ENCODE results near the gene SIGLEC8.
"Not testable (repeated sequence)": the region's sequence is repeated elsewhere in the genome, so short reads cannot be mapped to it uniquely, and the experiment has no call there.

Gene SIGLEC8

DNA sequence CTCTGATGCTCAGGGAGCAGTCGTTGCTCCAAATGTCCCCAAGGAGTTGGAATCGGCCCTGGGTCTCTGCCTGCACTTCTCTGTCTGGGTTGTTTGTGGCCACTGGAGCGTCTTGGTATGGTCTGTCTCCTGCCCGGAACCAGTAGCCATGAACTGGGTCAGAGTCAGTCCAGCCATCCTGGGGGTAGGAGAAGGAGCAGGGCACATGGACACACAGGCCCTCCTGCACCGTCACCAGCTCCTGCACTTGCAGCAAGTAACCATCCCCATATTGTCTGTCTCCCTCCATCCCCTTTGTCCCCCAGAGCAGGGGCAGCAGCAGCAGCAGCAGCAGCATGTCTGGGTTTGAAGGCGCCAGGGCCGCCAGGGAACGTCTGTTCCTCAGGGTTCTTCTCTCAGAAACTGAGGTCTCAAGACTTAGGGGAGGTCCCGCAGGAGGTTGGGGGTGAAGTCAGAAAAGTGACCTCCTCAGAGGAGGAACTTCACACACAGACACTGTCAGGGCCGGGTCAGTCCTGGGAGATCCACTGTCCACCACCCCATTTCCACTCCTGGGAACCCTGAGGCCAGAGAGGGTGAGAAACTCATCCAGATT lies at the start of gene SIGLEC8:
Gene SIGLEC8, minus strand, starts transcription at position 404 of the 595 bp plus-strand sequence. Its CDS starts 67 bp downstream, at position 337.
- DNase-seq (ENCODE audit: low spot score): no peak

DNA sequence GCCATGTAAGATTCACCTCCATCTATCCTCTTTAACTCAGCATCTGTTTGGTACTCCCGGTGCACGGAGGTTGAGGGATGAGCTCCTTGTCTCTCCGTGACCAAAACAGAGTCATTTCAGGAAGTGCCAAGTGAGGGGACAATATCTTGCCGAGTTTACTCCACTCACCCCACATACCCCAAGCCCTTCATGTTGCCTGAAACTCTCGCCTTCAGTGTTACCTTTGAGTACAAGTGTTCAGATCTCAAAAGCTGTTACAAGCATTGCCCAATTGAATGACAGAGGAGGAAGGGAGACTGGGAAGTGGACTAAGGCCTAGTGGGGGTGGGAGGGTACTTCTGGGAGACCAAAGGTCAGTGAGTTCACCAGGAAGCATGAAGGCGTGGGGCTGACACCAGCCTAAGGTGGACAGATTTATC lies 49.4 kb upstream of the SIGLEC8 start:
- DNase-seq (ENCODE audit: low spot score): no peak

DNA sequence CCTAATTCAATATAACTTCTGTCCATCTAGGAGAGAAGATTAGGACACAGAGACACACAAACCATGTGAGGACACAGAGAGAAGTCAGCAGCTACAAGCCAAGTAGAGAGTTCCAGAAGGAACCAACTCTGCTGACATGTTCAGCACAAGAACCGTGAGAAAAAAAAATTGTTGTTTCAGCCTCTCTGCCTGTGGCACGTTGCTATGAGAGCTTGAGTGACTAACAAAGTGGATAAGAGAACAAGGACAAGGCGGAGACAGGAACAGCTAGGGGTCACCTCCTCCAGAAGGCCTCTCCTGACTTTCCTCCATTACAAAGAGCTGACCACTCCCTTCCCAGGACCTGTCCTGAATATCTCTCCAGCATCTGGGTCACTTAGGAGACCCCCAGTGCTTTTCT lies 48.9 kb upstream of the SIGLEC8 start:
- no peak for DNase-seq (ENCODE audit: low spot score)

DNA sequence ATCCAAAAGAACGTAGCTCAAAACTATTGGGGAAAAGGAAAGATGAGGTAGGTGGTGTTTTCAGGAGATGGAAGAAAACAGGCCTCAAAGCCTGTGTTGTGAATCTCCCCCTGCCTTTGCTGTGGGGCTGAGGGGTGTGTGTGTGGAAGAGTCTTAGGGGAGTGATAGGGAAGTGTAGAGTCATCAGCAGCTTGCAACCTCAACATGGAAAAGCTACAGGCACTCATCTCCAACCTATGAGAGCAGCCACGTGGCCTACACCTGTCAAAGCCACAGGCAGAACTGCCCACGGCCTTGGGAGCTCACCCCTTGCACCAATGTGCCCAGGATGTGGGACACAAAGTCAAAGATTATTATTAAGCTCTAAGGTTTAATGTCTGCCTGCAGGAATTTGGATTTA lies 47.6 kb upstream of the SIGLEC8 start:
- DNase-seq (ENCODE audit: low spot score): no peak

GRCh38 chr19:51503896-51504295 lies 45.6 kb upstream of the SIGLEC8 start:
- DNase-seq (ENCODE audit: low spot score): no peak

- DNase-seq (ENCODE audit: low spot score): no peak
Measured at GRCh38 chr19:51503286-51503817, 45.1 kb upstream of the SIGLEC8 start.

DNA sequence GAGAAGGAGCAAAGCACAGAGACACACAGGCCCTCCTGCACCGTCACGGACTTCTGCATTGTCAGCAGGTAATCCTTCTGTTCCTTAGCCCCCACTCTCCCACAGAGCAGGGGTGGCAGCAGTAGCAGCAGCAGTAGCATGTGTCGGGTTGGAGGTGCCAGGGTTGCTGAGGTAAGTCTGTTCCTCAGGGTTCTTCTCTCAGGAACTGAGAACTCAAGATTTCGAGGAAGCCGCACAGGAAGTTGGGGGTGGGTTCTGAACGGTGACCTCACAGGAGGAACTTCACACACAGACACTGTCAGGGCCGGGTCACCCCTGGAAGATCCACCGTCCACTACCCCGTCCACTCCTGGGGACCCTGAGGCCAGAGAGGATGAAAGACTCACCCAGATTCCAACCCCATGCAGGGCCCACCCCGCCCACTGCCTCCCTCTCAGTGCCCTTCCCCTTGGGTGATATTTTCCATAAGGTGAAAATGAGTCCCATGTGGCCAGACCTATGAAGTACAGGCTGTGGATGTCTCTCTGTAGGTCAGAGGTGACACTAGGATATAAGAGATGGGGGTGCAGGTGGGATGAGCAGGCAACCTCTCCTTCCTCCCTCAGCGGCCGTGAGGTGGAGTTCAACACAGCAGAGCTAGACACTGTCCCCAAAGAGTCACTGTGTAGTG lies 43.5 kb upstream of the SIGLEC8 start, which contains the start of gene SIGLEC12:
Gene SIGLEC12, minus strand, starts transcription at position 207 of the 670 bp plus-strand sequence. Its CDS starts 67 bp downstream, at position 140.
- DNase-seq (ENCODE audit: low spot score): no peak

DNA sequence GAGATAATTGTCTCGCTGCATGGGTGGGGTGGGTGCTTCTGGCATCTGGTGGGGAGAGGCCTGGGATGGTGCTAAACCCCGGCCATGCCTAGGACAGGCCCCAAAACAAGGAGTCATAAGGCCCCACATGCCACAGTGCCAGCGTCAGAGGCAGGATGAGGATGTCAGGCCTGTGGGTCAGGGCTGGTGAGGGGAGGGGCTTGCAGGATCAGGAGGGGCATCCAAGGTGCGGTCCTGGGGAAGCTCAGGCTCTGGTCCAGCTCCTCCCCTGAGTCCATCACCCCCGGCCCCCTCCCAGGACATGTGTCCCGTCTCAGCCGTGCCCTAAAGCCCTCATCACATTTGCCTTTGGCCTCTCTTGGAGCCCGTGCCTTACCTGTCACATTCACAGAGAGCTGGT lies 42.7 kb upstream of the SIGLEC8 start:
- DNase-seq (ENCODE audit: low spot score): not testable (repeated sequence)

DNA sequence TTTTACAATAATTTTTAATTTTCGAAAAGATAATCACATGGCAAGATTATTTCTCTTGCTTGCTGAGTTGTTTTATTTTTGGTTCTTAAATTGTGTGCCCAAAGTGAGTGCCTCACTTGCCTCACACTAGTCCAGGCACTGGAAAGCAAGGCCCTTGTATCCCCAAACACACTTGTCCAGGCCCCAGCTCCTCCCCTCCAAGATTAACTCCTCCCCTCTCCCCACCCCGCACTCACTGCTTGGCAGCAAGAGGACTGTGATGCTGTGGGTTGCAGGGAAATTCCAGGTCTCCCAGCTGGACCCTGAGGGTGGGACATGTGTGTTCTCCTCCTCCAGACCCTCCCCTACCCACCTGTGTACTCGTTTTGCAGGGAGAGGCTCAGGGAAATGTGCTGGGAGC lies 39.4 kb upstream of the SIGLEC8 start:
- DNase-seq (ENCODE audit: low spot score): no peak

DNA sequence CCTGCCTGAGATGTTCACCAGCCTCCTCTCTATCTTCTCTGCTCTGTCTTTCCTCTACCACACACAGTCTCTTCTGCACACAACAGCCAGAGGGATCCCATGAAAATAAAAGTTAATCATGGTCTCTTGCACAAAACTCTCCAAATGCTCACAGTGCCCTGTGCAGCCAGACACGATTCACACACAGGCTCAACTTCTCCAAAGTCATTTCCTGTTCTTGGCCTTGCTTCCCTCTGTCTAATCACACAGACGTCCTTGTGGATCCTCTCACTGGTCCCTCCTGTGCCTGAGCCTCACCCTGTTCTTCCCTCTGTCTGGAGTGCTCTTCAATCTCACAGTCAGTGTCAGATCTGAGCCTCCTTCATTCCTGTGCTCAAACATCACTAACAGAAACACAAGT lies 35.5 kb upstream of the SIGLEC8 start:
- no peak for DNase-seq (ENCODE audit: low spot score)

- no peak for DNase-seq (ENCODE audit: low spot score)
Measured at GRCh38 chr19:51491586-51491985, 33.3 kb upstream of the SIGLEC8 start.

GRCh38 chr19:51490676-51491075 lies 32.4 kb upstream of the SIGLEC8 start:
- no peak for DNase-seq (ENCODE audit: low spot score)

GRCh38 chr19:51489113-51489512 lies 30.9 kb upstream of the SIGLEC8 start:
- DNase-seq (ENCODE audit: low spot score): no peak

DNA sequence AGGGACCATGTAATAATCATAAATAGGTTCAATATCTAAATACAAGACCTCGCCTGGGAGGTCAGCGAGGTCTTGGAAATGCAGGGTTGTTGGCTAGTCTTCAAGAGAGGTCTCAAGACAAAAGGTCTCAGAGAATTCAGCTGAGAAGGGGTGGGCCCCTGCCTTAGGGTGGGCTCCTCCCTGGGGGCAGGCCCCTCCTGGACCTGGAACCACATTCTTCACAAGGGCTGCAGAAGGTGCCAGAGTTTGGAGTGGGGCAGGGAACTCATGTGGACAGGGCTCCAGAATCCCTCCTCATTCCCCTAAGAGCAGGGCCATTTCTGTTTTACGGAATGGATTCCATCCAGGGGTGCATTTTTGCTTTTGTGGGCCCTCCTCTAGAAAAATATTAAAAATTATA lies 30.2 kb upstream of the SIGLEC8 start:
- DNase-seq (ENCODE audit: low spot score): no peak

DNA sequence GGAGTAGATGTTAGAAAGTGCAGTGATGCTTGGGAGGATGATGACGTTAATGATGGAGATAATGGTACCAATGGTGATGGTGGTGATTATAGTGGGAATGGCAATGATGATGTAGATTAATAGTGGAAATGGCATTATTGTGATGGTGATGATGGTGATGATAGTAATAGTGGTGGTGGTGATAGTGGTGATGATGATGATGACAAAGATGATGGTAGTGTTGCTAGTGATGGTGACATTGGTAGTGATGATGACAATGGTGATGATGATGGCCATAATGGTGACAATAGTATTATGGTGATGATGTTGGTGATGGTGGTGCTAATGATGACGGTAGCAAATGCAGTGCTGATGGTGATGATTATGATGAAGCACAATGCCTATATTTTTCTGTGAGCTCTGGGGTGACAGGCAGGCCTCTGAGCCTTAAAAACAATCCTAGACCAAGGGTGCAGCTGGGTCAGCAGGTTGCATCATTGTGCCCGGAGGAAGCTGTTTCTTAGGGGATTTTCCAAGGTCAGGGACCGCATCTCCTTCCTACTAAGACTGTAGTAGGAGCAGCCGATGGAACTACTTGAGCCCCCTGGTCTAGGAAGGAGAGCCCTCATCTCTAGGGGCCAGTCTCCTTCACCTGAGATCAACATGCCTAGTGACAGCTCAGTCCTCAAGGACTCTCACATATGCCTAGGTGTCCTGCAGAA lies 27.9 kb upstream of the SIGLEC8 start:
- no peak for DNase-seq (ENCODE audit: low spot score)

GRCh38 chr19:51480590-51480989 lies 22.3 kb upstream of the SIGLEC8 start:
- DNase-seq (ENCODE audit: low spot score): no peak

GRCh38 chr19:51479531-51480331 lies 21.5 kb upstream of the SIGLEC8 start:
- no peak for DNase-seq (ENCODE audit: low spot score)

GRCh38 chr19:51478381-51479234 lies 20.4 kb upstream of the SIGLEC8 start, which contains the start of gene CEACAM18:
CEACAM18 (plus strand) TSS chr19:51478539.
- DNase-seq (ENCODE audit: low spot score): no peak

DNA sequence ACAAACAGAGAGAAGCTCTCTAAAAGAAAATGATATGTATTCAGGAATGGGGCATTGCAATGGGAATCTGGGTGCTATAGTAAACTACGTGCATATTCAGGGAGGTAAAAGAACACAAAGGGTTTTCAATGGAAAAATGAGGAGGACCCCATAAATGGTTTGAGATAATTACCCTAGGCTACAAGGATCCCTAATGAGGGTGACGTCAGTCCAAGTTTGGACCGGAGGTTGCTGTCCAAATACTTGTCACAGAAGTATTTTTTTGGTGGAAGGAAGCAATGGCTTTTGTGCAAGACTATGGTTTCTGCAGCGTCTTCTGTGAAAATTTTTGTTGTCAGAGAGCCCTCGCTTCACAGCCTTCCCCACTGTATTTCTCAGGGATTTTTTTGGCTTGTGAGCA lies 19.1 kb upstream of the SIGLEC8 start:
- no peak for DNase-seq (ENCODE audit: low spot score)

DNA sequence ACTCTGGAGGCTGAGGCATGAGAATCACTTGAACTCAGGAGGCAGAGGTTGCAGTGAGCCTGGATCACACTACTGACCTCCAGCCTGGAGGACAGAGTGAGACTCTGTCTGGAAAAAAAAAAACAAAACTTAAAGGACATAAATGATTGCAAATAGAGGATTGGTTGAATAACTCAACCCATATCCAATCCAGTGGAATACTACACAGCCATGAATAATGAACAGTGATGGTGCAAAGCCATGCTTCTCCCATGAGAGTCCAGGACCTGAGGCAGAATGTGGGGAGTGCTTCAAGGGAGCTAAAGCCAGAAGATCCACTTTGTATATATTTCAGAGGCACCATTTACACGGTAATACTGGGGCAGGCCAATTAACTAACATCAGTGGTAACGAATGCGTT lies 17.9 kb upstream of the SIGLEC8 start:
- no peak for DNase-seq (ENCODE audit: low spot score)
